NCI-H128 (cell line): ENCODE measurements around the gene SPEM1.
A peak's percentile ranks its signal among the peaks of the same experiment; 100 is the strongest.

Experiments used
- DNase-seq: peaks from one replicate; lab custom pipeline; 2025; ENCODE audit not compliant: unreplicated experiment; lab: John Stamatoyannopoulos, UW

The SPEM1 gene

DNA sequence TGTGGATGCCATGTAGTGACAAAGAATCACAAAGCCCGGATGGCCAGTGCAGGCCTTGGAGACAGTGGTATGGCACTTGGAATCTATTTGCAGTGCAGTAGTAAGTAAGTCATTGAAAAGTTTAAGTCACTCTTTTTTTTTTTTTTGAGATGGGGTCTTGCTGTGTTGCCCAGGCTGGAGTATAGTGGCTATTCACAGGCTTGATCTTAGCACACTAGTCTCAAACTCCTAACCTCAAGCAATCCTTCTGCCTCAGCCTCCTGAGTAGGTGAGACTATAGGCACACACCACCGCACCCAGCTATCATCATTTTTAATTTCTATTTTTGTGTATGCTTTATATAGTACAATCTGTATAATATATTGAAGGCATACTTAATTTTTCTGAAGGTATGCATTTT is 21.5 kb upstream of the SPEM1 start:
- no peak for DNase-seq

DNA sequence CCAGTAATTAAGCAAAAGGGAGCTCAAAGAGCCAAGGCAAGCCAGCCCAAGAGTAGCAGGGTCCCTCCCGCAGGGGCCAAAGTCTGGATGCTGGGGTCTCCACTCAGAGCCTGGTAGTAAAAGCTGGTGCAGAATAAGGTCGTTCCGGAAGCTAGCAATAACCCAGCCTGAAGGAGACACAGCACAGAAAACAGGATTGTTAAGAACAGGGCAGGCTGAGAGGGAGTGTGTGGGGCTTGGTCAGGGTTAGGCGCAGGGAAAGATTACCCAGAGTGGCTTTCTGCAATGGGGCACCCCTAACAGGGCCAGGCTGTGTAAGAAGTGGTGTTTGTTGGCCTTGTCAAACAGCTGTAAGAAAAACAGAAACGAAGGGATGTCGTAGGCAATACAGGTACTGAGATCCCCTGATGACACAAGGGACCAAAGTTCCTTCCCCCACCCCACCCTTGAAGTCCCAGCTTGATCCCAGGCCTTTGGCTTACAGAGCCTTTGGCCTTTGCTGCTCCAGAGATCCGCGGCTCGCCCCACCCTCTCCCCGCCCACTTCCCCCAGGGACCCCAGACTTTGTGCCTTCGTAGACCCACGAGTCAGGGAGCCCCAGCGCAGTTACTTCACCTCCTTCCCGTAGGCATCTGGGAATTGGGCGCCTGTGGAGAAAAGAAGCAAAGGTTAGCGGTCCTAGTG is 16.9 kb upstream of the SPEM1 start:
- no peak for DNase-seq

DNA sequence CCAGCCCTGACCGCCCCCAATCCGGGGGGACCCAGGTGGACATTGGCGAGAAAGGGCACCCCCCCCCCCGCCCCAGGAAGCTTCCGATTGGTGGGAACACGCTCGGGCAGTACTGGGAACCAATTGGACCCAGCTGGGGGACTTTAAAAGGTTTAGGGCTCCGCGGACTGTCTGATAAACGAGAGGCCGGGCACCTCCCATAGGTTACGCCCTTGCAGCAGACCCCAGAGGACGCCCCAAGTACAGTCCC is 16.5 kb upstream of the SPEM1 start:
- DNase-seq = no peak

DNA sequence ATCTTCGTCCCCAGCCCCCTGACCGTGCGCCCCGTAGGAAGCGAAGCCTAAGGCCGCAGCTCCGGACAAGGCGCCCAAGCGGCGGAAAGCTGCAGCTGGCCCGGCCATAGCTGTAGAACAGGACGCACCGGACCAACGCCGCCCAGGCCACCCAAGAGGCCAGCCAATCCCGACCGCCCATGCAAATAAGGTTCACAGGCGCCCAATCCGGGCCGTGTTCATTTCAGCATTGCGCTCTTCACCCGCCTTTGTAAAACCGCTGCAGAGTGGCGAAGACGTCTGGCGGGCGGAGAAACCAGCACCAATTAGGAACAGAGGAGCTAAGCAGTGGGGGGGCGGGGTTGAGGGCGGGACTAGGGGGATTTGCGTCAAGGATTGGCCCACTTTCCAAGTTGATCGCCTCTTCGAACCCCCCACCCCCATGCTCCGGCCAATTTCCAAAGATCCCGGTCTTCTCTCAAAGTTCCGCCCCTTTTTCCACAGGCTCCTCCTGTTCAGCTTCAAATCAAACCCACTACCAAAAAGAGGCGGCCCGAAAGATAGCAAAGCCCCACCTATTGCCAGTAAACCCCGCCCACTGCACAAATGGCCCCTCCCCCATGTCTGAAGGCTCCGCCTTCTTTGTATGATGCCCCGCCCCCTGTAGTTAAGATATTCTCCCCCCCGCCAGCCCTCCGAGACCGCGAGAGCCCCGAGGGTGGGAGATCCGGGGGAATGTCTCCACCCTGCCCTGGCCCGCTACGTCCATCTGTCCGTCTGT is 16.0 kb upstream of the SPEM1 start, which contains the start of gene TMEM256:
TMEM256 (minus strand) TSS at position 121 of the 760 bp plus-strand sequence; CDS start at position 108, 13 bp downstream.
- peak; percentile 90 for DNase-seq

DNA sequence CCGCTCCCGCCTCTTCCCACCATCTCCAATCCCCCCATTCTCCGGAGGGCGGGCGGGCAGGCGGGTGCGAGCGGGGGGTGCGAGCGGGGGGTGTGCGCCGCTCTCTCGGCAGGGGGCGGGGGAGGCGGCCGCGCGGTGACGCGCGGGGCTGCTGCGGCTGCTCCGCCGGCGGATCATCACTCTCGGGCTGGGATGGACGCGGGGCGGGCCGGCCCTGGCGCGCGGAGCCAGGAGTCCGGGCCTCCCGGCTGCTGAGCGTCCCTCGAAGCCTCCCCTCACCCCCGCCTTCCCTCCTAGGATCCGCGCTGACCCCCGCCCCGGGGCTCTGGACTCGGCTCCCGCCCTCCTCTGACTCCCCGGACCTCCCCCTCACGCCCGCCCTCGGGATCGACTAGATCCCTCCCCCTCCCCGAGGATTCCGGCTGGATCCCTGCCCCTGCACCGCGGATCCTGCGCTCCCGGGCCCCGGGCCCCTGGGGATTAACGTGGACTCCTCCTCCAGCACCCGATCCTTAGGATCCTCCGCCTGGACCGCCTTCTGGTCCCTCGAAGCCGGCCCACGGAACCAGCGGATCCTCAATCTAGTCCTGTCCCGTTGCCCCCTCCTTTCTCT is 15.3 kb upstream of the SPEM1 start:
- DNase-seq = no peak

DNA sequence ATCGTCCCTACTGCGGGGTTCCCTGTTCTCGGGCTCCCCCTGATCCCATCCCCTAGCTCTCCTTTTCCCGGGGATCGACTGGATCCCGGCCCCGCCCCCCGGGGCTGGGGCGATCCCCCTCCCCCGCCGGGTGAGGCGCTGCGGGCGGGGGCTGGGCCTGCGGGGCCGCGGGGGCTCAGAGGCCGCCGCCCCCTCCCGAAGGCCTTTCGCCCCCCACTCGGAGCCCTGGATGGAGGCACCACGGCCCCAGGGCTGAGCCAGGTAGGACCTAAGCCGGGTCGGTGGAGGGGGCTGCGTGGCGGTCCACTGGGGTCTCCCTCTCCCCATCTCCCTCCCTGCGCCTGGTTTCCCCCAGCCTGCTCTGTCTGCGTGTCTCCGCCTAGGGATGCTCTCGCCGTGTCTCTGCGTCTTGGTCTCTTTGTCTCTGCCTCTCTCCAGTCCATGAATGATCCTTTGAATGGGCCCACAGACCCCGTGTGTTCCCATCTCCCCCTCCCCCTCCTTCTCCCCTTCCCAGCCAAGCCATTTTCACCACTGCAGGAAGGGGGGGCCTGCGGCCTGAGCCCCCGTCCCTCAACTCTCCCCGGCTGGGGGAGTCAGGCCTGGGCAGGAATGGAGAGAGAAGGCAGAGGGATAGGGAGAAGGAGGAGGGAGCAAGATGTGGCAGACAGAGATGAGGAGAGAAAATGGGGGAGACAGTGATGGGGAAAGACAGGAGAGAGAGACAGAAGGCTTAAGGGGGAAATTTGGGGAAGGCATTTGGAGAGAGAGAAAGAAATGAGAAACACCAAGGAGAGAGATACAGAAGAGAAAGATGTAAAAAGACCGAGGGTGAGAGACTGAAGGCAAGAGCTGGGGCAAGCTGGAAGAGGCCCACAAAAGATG is 14.5 kb upstream of the SPEM1 start:
- no peak for DNase-seq

DNA sequence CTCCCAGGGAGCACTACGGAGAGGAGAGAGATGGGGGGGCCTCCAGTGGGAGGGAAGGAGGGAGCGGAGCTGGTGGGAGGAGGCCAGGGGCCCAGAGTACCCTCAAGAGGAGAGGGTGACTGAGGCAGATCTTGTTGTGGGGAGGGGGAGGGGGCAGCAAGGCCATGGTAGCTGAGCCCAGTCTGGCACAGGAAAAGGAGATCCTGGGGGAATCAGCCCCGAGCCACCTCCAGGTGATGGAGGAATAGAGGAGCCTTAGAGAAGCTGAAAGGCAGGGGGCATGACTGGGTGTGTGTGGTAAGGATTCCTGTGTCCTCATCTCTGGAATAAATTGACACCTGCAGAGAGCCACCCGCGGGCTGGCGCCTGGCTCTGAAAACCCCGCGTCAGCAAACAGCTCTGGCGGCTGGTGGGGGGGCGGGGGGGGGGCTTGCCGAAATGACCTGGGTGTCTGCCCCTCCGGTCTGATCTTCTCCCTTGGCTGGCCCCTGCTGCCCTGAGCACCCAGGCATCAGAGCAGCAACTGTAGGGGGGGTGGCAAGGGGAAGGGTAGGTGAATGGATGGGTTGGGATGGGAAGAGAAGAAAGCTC is 13.8 kb upstream of the SPEM1 start:
- no peak for DNase-seq

DNA sequence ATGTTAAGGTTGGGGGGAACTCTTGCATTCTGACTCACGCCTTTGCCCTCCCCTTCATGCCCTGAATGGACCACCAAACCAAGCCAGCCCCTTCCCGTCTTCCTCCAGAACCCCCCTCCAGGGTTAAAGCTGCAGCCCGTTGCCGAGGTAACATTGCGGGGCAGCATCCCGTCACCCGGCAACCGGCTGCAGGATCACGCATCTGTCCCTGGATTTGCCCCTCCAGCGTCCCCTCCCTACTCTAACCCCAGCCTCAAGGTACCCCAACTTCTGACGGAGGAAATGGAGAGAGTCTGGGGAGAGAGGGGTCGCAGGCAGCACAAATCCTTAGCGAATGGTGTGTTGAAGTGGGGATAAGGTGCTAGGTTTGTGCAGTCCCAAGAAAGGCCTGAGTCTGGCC is 13.0 kb upstream of the SPEM1 start:
- DNase-seq = no peak

DNA sequence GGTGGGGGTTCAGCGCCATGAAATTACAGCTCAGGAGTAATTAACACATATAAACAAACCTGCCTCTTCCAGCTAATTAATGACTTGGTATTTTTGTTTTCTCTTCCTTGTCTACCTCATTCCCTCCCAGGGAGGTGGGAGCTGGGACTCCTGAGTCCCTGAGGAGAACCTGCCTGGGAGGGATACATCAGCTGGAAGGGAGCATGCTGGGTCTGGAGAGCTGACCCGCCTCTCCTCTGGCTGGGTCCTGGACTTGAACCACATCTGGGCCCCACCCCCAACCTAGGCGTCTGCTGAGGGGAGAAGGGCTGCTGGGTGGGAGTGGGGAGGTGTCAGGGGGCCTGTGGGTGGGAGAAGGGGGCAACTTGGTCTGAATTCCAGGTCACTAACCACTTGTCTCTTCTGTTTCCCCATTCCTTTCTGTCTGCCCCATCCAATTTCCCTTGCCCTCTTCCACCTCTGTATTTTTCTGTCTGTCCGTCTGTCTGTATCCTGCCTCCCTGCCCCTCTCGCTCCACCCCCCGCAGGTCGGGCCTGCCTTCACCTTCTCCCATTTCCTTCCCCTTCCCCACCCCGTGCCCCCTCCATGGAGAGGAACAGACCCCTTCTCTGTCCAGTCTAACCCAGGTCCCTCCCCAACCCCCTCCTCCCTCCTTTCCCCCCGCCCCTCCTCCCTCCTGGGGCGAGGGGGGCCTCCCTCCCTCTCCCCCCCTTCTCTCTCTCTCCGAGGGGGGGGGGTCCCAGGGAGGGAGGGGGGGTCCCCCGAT is 12.5 kb upstream of the SPEM1 start, which contains the start of gene NLGN2:
NLGN2 (plus strand) TSS at position 361 of the 767 bp plus-strand sequence. CDS start 411 bp downstream, outside the sequence.
- DNase-seq = no peak

DNA sequence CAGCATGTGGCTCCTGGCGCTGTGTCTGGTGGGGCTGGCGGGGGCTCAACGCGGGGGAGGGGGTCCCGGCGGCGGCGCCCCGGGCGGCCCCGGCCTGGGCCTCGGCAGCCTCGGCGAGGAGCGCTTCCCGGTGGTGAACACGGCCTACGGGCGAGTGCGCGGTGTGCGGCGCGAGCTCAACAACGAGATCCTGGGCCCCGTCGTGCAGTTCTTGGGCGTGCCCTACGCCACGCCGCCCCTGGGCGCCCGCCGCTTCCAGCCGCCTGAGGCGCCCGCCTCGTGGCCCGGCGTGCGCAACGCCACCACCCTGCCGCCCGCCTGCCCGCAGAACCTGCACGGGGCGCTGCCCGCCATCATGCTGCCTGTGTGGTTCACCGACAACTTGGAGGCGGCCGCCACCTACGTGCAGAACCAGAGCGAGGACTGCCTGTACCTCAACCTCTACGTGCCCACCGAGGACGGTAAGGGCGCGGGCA is 11.8 kb upstream of the SPEM1 start:
- no peak for DNase-seq

DNA sequence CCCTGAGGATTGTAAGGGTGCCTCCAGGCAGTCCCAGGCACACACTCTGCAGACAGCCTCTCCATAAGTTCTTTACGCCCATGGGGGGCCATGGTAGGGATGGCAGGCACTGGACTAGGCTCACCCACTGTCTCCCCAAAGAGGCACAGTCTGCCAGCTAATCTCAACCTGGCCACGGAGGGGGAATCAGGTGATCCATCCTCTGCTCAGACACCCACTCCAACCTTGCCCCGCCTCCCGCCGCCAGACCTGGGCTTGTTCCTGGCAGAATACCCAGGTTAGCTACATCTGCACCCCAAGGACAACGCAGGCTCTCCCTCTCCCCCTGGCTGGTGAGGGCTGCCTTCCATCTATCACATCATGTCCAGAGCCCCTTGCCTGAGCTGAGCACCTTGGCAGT is 11.3 kb upstream of the SPEM1 start:
- DNase-seq = no peak

DNA sequence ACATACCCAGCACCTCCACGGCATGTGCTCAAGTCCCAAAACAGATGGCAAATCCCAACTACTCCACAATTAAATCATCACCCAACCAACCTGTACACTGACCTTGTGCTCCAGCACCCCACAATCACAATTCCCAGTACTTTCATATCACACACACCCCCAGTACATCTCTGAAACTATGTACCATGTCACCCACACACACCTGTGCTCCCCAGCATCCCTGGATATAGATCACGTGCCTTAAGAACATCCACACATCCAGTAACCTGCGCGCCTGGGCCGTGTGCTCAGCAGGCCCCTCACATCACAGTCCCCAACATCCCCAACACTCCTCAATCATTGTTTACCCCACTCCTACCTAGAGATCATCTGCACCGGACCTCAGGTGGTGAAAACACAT is 10.4 kb upstream of the SPEM1 start:
- no peak for DNase-seq

DNA sequence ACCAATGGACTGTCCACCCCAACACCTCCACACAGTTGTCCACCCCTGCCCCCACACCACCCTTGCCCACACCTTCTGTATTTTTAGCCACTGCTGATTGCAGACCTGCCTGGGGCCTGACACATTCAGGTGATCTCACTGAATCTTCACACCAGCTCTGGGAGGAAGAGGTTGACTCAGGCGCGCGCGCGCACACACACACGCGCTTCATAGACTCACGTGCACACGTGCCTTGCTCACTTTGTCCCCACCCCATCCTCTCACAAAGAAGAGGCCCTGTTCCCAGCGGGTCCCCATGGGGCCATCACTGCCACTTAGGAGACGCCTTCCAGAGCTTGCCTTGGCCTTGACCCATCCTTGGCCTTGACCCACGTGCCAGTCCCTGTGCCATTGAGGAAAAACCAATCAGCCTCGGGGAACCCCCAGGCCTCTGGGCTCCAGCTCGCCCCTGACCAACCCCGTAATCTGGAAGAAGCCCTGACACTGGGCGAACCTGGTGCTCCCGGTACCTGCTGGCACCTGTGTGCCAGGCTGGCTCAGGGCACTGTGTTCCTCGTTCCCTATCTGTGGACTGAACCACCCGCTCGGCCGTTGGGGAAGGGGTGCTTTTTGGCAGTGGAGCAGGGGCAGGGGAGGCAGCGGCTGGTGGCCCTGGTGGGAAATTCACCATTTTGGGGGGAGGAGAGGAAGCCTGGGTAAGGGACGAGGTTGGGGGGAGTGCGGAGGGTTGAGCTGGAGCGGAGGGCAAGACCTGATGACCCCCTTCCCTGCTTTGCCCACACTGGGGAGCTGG is 9.3 kb upstream of the SPEM1 start:
- no peak for DNase-seq

DNA sequence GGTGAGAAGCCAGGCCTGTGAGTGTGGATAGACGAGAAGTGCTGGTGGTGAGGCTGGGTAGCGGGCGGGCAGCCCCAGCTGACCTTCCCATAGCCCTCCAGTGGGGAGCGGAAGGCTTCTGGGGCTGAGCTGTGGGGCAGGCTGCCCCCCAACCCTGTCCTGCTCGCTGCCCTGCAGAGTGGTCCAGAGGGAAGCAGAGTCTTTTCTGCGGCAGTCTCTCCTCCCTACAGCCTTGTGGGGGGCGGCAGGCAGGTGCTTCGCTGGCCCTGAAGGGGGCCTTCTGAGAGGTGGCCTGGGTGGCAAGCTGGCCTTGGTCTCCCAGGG is 8.7 kb upstream of the SPEM1 start:
- no peak for DNase-seq

DNA sequence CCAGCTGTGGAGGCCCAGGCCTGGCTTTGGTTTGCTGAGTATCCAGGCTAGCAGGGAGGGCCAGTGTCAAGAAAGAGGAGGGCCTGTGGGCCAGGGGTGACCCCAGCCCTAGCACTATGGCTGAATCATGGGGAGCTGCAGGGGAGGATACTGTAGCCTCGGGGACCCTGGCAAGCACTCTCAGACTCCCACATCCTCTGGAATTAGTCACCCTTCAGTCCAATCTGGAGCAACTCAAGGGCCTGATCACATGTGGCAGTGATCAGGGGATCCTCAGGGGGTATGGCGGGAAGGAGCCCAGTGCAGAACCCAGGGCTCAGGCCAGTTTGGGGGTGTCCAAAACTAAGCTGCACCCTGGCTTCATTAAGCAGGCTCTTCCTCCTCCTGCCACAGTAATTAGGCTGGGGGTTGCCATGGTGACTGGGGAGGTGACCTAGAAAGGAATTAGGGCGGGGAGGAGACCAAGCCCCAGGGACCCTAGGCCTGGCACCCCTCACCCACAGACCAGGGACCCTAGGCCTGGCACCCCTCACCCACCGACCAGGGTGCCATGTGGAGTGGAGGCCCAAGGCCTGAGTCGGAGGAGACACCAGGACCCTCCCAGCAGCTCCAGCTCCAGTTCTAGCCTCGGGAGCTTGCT is 6.7 kb upstream of the SPEM1 start:
- DNase-seq = no peak

DNA sequence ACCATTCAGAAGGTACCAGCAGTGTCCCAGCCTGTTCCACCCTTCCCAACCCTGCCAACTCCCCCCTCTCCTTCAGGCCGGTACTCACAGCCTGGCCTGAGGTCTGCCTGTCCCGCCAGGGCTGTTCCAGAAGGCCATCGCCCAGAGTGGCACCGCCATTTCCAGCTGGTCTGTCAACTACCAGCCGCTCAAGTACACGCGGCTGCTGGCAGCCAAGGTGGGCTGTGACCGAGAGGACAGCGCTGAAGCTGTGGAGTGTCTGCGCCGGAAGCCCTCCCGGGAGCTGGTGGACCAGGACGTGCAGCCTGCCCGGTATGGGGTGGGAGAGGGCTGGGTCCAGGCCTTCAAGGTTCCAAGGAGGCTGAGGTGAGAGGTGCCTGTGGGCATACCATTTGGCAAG is 5.3 kb upstream of the SPEM1 start:
- DNase-seq = no peak

DNA sequence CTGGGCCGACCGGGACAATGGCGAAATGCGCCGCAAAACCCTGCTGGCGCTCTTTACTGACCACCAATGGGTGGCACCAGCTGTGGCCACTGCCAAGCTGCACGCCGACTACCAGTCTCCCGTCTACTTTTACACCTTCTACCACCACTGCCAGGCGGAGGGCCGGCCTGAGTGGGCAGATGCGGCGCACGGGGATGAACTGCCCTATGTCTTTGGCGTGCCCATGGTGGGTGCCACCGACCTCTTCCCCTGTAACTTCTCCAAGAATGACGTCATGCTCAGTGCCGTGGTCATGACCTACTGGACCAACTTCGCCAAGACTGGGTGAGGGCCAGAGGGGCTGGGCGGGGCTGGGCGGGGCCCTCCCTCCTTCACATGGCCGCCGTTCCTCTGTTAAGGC is 4.3 kb upstream of the SPEM1 start:
- DNase-seq = no peak

DNA sequence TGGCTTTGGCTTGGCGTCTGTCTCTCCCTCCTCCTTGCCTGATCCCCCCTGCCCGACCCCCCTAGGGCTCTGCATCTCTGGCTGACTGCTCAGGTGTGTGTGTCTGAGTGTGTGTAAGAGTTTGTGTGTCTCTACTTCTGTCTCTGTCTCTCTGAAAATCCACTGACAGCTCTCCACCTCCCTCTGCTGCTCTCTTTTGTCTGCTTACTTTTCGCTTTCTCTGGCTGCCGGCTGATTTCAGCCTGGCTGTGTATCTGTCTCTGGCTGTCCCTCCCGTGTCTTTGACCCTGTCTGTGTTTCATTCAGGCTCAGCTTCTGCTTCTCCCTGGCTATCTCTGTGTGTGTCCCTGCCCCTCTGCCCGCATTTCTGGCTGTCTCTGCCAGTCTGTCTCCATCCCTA is 3.8 kb upstream of the SPEM1 start:
- DNase-seq = no peak

DNA sequence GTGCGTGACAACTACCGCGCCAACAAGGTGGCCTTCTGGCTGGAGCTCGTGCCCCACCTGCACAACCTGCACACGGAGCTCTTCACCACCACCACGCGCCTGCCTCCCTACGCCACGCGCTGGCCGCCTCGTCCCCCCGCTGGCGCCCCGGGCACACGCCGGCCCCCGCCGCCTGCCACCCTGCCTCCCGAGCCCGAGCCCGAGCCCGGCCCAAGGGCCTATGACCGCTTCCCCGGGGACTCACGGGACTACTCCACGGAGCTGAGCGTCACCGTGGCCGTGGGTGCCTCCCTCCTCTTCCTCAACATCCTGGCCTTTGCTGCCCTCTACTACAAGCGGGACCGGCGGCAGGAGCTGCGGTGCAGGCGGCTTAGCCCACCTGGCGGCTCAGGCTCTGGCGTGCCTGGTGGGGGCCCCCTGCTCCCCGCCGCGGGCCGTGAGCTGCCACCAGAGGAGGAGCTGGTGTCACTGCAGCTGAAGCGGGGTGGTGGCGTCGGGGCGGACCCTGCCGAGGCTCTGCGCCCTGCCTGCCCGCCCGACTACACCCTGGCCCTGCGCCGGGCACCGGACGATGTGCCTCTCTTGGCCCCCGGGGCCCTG is 3.0 kb upstream of the SPEM1 start:
- no peak for DNase-seq
